ENCODE measurements around the gene CAND1.

The CAND1 gene

GRCh38 chr12:67239061-67239460, 30.1 kb upstream of the CAND1 start:
- Histone ChIP-seq H3K9me3 (no peaks in the 10 kb centered on the region), H3K4me1 (no peaks in the 10 kb centered on the region), H3K4me3 (no peak overlapping the region), H3K27me3 (no peaks in the 10 kb centered on the region), H3K36me3 (no peaks in the 10 kb centered on the region), H3K27ac (no peak overlapping the region)
- TF ChIP-seq CTCF (IDR thresholded peaks at IDR 0.05): no peak
- DNase-seq: no peak
- intact Hi-C loops (cut with DNase I; ENCODE audit: low total_unique reads): no loop called here

GRCh38 chr12:67241482-67241881, 27.7 kb upstream of the CAND1 start:
- intact Hi-C loops (cut with DNase I; ENCODE audit: low total_unique reads): no loop called here
- Histone ChIP-seq H3K9me3 (no peaks in the 10 kb centered on the region), H3K27me3 (no peaks in the 10 kb centered on the region), H3K4me1 (no peaks in the 10 kb centered on the region), H3K27ac (no peak overlapping the region), H3K4me3 (no peak overlapping the region), H3K36me3 (no peaks in the 10 kb centered on the region)
- DNase-seq: no peak
- TF ChIP-seq CTCF (IDR thresholded peaks at IDR 0.05): no peak

GRCh38 chr12:67243260-67243659, 25.9 kb upstream of the CAND1 start:
- H3K27ac ChIP-seq: no peak overlapping the region
- no peak for TF ChIP-seq CTCF (IDR thresholded peaks at IDR 0.05)
- H3K4me3 ChIP-seq: no peak overlapping the region
- H3K36me3 ChIP-seq: no peaks in the 10 kb centered on the region
- intact Hi-C loops (cut with DNase I; ENCODE audit: low total_unique reads): no loop called here
- no peak for DNase-seq
- no peaks in the 10 kb centered on the region for H3K9me3 ChIP-seq
- H3K4me1 ChIP-seq: no peaks in the 10 kb centered on the region
- no peaks in the 10 kb centered on the region for H3K27me3 ChIP-seq

- no peak overlapping the region for H3K4me3 ChIP-seq
- no peaks in the 10 kb centered on the region for H3K27me3 ChIP-seq
- H3K27ac ChIP-seq: no peak overlapping the region
- intact Hi-C loops (cut with DNase I; ENCODE audit: low total_unique reads): no loop called here
- no peak for TF ChIP-seq CTCF (IDR thresholded peaks at IDR 0.05)
- no peaks in the 10 kb centered on the region for H3K36me3 ChIP-seq
- H3K4me1 ChIP-seq: no peaks in the 10 kb centered on the region
- H3K9me3 ChIP-seq: no peaks in the 10 kb centered on the region
- no peak for DNase-seq
Observed at GRCh38 chr12:67245571-67245970, 23.6 kb upstream of the CAND1 start.

GRCh38 chr12:67251012-67251411, 18.1 kb upstream of the CAND1 start:
- H3K4me3 ChIP-seq: no peak overlapping the region
- no peaks in the 10 kb centered on the region for H3K36me3 ChIP-seq
- DNase-seq: no peak
- H3K9me3 ChIP-seq: no peaks in the 10 kb centered on the region
- intact Hi-C loops (cut with DNase I; ENCODE audit: low total_unique reads): no loop called here
- no peak for TF ChIP-seq CTCF (IDR thresholded peaks at IDR 0.05)
- no peaks in the 10 kb centered on the region for H3K4me1 ChIP-seq
- H3K27ac ChIP-seq: no peak overlapping the region
- no peaks in the 10 kb centered on the region for H3K27me3 ChIP-seq

- no peaks in the 10 kb centered on the region for H3K9me3 ChIP-seq
- H3K4me1 ChIP-seq: no peaks in the 10 kb centered on the region
- DNase-seq: no peak
- no peaks in the 10 kb centered on the region for H3K36me3 ChIP-seq
- H3K27ac ChIP-seq: no peak overlapping the region
- H3K27me3 ChIP-seq: no peaks in the 10 kb centered on the region
- intact Hi-C loops (cut with DNase I; ENCODE audit: low total_unique reads): no loop called here
- H3K4me3 ChIP-seq: no peak overlapping the region
- no peak for TF ChIP-seq CTCF (IDR thresholded peaks at IDR 0.05)
Observed at GRCh38 chr12:67254372-67255026, 14.7 kb upstream of the CAND1 start.

Measured in tibial artery (tissue), 4 donors.